Measurements from ENCODE around the gene MARCHF3.

The MARCHF3 gene

DNA sequence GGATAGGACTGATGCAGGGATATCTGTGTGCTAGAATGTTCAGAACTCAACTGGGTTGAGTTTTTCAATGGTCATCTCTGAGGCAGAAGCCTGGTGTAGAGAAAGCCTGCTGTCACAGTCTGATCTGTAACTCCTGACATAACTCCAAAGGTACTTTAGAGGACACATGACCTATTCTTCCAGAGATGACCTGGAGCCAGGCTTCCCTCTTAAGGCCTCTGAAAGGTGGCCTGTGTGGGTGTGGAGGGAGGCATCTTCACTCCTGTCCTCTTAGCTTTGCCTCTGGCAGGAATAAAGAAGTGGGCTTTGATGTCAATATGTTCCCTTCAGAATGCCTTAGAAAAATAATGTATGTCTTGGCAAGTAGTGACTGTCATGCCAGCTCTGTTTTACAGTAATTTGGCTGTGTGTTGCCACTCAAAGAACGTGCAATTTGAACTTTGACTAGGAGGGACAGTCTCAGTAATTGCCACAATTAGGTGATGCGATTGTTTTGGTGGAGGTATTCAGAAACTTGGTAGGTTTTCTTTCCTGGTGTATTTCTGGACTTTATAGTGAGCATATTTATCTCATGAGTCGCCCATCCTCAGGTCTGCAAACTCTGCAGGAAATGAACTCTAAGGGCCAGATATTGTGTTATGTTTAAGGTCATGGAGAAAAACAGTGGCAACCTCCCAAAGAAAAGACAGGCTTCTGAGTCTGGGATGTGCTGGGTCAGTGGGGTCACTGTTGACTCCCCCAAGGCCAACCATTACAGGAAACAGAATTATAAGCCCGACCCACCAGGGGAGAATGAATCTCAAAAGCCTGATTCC lies 46.2 kb upstream of the MARCHF3 start:
- Histone ChIP-seq H3K27me3 (ENCODE audit: insufficient read depth, low read length, poor library complexity, severe bottlenecking) (no peaks in the 10 kb centered on the region), H2AFZ (ENCODE audit: low read length) (no peak overlapping the region), H3K36me3 (ENCODE audit: insufficient read depth, low read length) (no peaks in the 10 kb centered on the region), H3K79me2 (ENCODE audit: insufficient read depth, low read length) (no peaks in the 10 kb centered on the region), H3K4me2 (ENCODE audit: low read depth, low read length, poor library complexity, severe bottlenecking) (no peak overlapping the region), H3K4me3 (ENCODE audit: low read length, poor library complexity, severe bottlenecking) (no peak overlapping the region), H3K9me3 (ENCODE audit: insufficient read depth, low read depth, low read length) (no peaks in the 10 kb centered on the region), H3K9ac (ENCODE audit: low read depth, low read length, poor library complexity, severe bottlenecking) (no peak overlapping the region), H3K9me2 (replicated peaks; ENCODE audit: low read depth, low read length) (no peaks in the 10 kb centered on the region), H4K20me1 (ENCODE audit: insufficient read depth, low read length, poor library complexity, severe bottlenecking) (no peaks in the 10 kb centered on the region), H3K4me1 (ENCODE audit: insufficient read depth, low read length, poor library complexity, severe bottlenecking) (no peaks in the 10 kb centered on the region), H3F3A (ENCODE audit: low read depth) (no peaks in the 10 kb centered on the region)
- TF ChIP-seq CTCF (conservative IDR thresholded peaks at IDR 0.05; ENCODE audit: low read length) (no peak), EZH2phosphoT487 (IDR thresholded peaks at IDR 0.05; ENCODE audit: borderline replicate concordance) (no peak)

DNA sequence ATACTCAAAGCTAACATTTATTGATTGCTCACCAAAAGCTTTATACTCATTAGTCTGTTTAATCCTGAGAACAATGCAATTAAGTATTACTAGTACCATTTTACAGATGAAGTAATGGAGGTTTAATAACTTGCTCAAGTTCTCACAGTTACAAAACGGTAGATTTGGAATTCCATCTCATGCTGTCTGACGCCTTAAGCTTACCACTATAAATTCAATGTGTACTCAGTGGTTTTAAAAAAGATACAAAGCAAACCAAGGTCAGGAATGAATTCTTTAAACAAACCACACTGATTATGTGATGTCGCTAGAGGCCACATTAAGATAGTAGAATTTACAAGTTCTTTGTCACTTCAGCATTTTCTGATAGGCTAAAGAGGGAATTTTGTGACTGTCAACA lies 44.1 kb upstream of the MARCHF3 start:
- no peaks in the 10 kb centered on the region for H3K36me3 ChIP-seq (ENCODE audit: insufficient read depth, low read length)
- no peaks in the 10 kb centered on the region for H3K79me2 ChIP-seq (ENCODE audit: insufficient read depth, low read length)
- TF ChIP-seq CTCF (conservative IDR thresholded peaks at IDR 0.05; ENCODE audit: low read length) (no peak), EZH2phosphoT487 (IDR thresholded peaks at IDR 0.05; ENCODE audit: borderline replicate concordance) (no peak)
- no peaks in the 10 kb centered on the region for H3K4me1 ChIP-seq (ENCODE audit: insufficient read depth, low read length, poor library complexity, severe bottlenecking)
- H3K27me3 ChIP-seq (ENCODE audit: insufficient read depth, low read length, poor library complexity, severe bottlenecking): no peaks in the 10 kb centered on the region
- H3K4me2 ChIP-seq (ENCODE audit: low read depth, low read length, poor library complexity, severe bottlenecking): no peak overlapping the region
- no peak overlapping the region for H3K4me3 ChIP-seq (ENCODE audit: low read length, poor library complexity, severe bottlenecking)
- H3F3A ChIP-seq (ENCODE audit: low read depth): no peaks in the 10 kb centered on the region
- no peak overlapping the region for H3K9ac ChIP-seq (ENCODE audit: low read depth, low read length, poor library complexity, severe bottlenecking)
- H3K9me3 ChIP-seq (ENCODE audit: insufficient read depth, low read depth, low read length): no peaks in the 10 kb centered on the region
- H3K9me2 ChIP-seq (replicated peaks; ENCODE audit: low read depth, low read length): no peaks in the 10 kb centered on the region
- no peak overlapping the region for H2AFZ ChIP-seq (ENCODE audit: low read length)
- no peaks in the 10 kb centered on the region for H4K20me1 ChIP-seq (ENCODE audit: insufficient read depth, low read length, poor library complexity, severe bottlenecking)

DNA sequence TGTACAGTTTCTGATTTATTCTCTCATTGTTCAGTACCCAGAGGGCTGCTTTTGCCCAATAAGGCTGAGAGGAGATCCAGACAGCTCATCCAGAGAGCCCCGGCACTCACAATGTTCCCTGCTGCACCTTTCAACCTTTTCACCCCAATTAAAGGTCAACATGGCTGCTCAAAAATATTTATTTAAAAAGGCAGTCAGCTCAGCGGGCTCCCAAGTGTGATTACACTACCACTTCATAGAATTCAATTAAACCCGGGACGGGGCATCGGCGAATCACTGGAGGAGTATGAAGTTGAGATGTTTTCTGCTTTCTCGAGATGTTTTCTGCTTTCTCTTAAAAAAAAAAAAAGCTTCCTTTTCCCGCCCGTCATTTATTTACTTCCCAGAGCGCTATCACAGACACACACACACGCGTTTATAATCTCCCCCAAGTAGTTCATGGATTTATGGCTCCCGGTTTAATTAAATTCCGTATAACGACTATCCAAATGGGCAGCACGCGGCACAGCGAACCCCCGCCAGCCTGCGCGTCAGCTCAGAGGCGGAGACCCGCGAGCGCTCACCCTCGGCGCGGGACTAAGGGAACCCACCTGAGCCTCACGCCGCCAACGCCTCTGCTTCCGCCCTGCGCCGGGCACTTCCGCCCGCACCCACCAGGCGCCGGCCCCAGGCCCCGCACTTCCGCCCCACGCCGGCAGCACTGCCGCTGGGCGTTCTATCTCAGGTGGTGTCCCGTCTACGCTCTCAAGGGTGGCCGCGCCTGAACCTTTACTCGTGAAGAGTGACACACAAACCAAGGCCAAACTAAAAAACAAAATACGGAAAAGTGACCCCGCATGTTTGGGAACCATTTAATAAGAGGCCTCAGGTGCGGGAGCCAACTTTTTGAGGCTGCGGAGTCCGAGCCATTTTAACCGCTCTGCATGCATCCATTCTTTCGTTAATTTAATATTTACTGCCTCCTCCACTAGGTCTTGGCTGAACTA lies 42.8 kb upstream of the MARCHF3 start, which contains the start of gene C5orf63:
Gene C5orf63, minus strand, starts transcription at position 642 of the 986 bp plus-strand sequence. CDS start 14,507 bp downstream, outside the sequence.
- H4K20me1 ChIP-seq (ENCODE audit: insufficient read depth, low read length, poor library complexity, severe bottlenecking): no peaks in the 10 kb centered on the region
- H3F3A ChIP-seq (ENCODE audit: low read depth): no peaks in the 10 kb centered on the region
- H3K9me2 ChIP-seq (replicated peaks; ENCODE audit: low read depth, low read length): no peaks in the 10 kb centered on the region
- H3K9ac ChIP-seq (ENCODE audit: low read depth, low read length, poor library complexity, severe bottlenecking): no peak within 1 kb of the TSS
- H3K4me2 ChIP-seq (ENCODE audit: low read depth, low read length, poor library complexity, severe bottlenecking): no peak within 1 kb of the TSS
- H3K9me3 ChIP-seq (ENCODE audit: insufficient read depth, low read depth, low read length): no peaks in the 10 kb centered on the region
- H3K4me3 ChIP-seq (ENCODE audit: low read length, poor library complexity, severe bottlenecking): no peak within 1 kb of the TSS
- H3K27me3 ChIP-seq (ENCODE audit: insufficient read depth, low read length, poor library complexity, severe bottlenecking): no peaks in the 10 kb centered on the region
- H3K36me3 ChIP-seq (ENCODE audit: insufficient read depth, low read length): no peaks in the 10 kb centered on the region
- no peaks in the 10 kb centered on the region for H3K4me1 ChIP-seq (ENCODE audit: insufficient read depth, low read length, poor library complexity, severe bottlenecking)
- no peak for TF ChIP-seq EZH2phosphoT487 (IDR thresholded peaks at IDR 0.05; ENCODE audit: borderline replicate concordance)
- TF ChIP-seq CTCF (conservative IDR thresholded peaks at IDR 0.05; ENCODE audit: low read length): no peak
- H3K79me2 ChIP-seq (ENCODE audit: insufficient read depth, low read length): no peaks in the 10 kb centered on the region
- H2AFZ ChIP-seq (ENCODE audit: low read length): no peak within 1 kb of the TSS

All from Loucy (cell line).